ENCODE results near the gene DPF3.

Gene DPF3

DNA sequence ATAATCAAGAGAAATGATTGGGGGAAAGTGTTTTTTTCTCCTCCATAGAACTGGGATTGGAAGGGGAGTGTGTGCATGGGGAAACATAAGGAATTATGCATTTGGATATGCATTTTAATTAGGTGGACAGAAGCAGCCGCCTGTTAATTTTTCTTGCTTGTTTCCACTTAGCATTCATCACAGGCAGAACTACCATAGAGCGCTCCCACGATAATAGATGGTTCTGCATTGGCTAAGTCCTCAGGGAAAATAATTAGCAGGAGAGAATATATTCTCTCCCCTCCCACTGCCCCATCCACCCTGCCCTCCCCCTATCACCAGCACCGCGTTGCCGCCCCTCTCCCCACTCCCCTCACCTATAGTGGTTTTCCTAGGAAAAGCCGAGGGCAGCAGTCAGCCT, 11.4 kb downstream of the DPF3 start:
- TF ChIP-seq, protein P1, sequence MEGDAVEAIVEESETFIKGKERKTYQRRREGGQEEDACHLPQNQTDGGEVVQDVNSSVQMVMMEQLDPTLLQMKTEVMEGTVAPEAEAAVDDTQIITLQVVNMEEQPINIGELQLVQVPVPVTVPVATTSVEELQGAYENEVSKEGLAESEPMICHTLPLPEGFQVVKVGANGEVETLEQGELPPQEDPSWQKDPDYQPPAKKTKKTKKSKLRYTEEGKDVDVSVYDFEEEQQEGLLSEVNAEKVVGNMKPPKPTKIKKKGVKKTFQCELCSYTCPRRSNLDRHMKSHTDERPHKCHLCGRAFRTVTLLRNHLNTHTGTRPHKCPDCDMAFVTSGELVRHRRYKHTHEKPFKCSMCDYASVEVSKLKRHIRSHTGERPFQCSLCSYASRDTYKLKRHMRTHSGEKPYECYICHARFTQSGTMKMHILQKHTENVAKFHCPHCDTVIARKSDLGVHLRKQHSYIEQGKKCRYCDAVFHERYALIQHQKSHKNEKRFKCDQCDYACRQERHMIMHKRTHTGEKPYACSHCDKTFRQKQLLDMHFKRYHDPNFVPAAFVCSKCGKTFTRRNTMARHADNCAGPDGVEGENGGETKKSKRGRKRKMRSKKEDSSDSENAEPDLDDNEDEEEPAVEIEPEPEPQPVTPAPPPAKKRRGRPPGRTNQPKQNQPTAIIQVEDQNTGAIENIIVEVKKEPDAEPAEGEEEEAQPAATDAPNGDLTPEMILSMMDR (IDR thresholded peaks at IDR 0.05; ENCODE audit: low read depth, low read length, missing control alignments): no peak
- H3K4me3 ChIP-seq (ENCODE audit: low read depth, low read length): no peak overlapping the region
- no peak for DNase-seq (ENCODE audit: low read depth)

DNA sequence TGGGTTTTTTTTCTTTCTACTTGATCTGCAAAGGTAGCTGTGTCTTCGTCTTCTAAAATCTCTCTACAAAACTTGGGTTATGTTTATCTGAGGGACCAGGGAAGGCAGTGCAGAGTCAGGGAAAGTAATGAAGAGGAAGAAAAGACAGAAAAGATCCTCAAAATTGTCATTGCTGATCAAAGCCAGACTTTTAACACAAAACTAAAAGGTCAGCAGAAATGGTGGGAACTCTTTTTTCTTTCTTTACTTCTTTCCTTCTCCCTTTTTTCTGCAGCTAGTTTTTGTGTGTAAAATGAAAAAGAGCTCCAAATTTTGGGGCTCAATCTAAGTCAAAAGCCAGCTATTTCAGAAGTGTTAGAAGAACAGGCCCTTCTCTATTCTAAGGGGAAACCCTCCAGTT, 11.9 kb downstream of the DPF3 start:
- no peak for DNase-seq (ENCODE audit: low read depth)
- H3K4me3 ChIP-seq (ENCODE audit: low read depth, low read length): no peak overlapping the region
- TF ChIP-seq, protein P1 (IDR thresholded peaks at IDR 0.05; ENCODE audit: low read depth, low read length, missing control alignments): no peak

DNA sequence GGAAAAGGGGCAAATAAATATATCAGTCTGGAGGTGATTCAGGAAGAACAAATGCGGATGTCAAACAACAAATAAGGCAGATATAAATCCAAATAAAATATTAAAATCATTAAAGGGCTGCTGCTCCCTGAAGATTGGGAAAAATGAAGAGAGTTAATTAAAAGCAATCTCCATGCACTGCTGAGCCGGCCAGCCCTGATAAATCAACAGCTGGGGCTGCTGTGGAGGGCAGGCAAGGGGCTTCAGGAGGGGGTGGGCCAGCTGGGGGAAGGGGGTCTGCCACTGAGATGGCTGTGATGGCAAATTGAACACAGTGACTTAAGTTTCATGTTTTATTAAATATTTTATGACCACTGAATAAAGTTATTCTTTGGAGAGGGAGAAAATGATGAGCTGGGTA, 12.4 kb downstream of the DPF3 start:
- DNase-seq (ENCODE audit: low read depth): no peak
- TF ChIP-seq, protein P1 (IDR thresholded peaks at IDR 0.05; ENCODE audit: low read depth, low read length, missing control alignments): no peak
- no peak overlapping the region for H3K4me3 ChIP-seq (ENCODE audit: low read depth, low read length)

DNA sequence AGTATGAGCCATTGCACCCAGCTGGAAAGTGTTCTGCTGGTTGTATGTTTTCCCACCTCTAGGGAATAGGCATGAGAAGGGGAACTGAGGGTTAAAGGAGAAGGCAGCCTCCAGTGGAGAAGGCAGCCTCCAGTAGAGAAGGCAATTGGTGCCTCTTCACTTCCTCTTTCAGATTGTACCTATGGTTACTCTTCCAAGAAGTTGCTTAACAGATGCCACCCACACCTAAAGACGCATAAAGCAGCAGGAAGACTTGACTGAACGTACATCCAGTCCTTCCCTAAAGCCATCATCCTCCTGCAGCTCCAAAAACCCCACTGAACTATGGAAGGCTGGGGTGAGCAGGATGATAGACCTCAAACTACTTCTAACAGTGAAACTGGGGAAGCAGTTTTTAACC, 13.1 kb downstream of the DPF3 start:
- H3K4me3 ChIP-seq (ENCODE audit: low read depth, low read length): no peak overlapping the region
- TF ChIP-seq, protein P1 (IDR thresholded peaks at IDR 0.05; ENCODE audit: low read depth, low read length, missing control alignments): no peak
- no peak for DNase-seq (ENCODE audit: low read depth)

DNA sequence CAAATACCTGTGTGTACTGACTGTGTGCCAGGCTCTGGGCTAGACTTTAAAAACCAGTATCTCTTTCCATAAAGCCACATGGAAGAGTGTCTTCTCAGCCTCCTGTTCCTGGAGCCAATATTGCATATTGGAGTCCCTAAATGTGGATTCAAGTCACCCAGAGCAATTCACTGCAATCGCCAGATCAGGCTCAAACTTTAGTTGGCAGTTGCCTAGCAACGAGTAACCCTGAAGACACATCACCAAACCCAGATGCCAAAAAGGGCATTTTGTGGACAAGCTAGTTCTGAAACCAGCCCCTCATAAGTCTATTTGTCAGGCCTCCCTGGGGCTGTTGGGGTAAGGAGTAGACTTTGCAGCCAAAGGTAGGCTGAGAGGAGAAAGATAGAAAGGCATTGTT, 13.7 kb downstream of the DPF3 start:
- DNase-seq (ENCODE audit: low read depth): no peak
- H3K4me3 ChIP-seq (ENCODE audit: low read depth, low read length): no peak overlapping the region

DNA sequence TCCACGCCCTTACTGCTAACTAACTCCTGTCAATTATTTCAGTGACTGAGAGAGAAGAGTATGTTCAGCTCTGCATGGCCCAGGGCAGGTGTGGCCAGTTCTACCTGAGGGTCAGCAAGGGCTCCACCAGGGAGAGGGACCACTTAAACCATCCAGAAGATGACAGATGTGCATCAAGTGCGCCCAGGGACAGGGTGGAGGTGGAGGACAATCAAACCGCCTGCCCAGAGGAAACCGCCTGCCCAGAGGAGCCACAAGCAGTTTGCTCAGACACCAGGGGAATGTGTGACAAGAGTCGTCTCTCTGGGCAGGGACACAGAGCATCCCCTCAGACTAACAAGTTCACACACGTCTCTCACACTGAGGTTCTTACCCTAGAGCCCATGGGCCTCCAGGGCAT, 14.5 kb downstream of the DPF3 start:
- no peak overlapping the region for H3K4me3 ChIP-seq (ENCODE audit: low read depth, low read length)
- TF ChIP-seq, protein P1 (IDR thresholded peaks at IDR 0.05; ENCODE audit: low read depth, low read length, missing control alignments): no peak
- DNase-seq (ENCODE audit: low read depth): no peak

More for the DNA sequence above, 13.7 kb downstream of the DPF3 start:
- TF ChIP-seq, protein P1 (IDR thresholded peaks at IDR 0.05; ENCODE audit: low read depth, low read length, missing control alignments): no peak

DNA sequence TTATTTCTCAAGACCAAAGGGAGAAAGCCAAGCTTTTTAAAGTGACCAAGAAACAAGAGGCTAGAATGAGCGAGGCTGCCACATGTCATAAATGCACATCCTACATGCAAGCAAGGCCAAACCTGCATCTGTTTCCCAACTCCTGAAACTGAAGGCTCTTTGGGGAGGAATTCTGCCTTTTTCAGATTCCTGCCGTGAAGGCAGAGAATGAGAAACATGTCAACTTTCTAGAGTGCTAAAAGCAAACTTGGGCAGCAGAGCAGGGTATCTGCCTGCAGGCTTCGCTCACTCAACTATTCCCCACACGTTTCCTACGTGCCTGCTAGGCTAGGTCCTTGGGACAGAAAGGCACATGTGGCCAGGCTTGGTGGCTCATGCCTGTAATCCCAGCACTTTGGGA, 15.2 kb downstream of the DPF3 start:
- H3K4me3 ChIP-seq (ENCODE audit: low read depth, low read length): no peak overlapping the region
- TF ChIP-seq, protein P1 (IDR thresholded peaks at IDR 0.05; ENCODE audit: low read depth, low read length, missing control alignments): no peak
- no peak for DNase-seq (ENCODE audit: low read depth)

Measured in GM12864 (cell line).